ENCODE measurements around the gene SPNS2.

DNA sequence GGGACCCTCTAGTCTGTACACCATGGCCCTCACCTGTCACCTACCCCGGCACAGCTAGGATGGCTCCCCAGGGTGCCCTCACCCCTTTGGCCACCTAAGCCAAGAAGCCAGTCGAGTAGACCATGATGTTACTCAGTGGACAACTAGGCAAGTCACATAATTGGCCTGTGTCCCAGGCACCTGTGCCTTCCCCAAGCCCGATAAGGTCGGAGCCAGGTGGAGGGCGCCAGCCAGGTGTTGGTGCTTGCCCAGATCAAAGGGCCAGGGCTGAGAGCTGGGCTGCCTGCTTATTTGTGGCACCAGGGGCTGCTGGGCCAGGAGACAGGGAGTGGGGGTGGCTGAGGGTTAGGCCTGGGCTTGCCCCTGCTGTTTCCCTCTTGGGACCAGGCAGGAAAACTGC lies 16.8 kb downstream of the SPNS2 start:
- no peak for TF ChIP-seq POLR2A (IDR thresholded peaks at IDR 0.05)
- TF ChIP-seq, protein P1, sequence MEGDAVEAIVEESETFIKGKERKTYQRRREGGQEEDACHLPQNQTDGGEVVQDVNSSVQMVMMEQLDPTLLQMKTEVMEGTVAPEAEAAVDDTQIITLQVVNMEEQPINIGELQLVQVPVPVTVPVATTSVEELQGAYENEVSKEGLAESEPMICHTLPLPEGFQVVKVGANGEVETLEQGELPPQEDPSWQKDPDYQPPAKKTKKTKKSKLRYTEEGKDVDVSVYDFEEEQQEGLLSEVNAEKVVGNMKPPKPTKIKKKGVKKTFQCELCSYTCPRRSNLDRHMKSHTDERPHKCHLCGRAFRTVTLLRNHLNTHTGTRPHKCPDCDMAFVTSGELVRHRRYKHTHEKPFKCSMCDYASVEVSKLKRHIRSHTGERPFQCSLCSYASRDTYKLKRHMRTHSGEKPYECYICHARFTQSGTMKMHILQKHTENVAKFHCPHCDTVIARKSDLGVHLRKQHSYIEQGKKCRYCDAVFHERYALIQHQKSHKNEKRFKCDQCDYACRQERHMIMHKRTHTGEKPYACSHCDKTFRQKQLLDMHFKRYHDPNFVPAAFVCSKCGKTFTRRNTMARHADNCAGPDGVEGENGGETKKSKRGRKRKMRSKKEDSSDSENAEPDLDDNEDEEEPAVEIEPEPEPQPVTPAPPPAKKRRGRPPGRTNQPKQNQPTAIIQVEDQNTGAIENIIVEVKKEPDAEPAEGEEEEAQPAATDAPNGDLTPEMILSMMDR (IDR thresholded peaks at IDR 0.05): no peak
